Measurements from ENCODE around the gene KIF17.

DNA sequence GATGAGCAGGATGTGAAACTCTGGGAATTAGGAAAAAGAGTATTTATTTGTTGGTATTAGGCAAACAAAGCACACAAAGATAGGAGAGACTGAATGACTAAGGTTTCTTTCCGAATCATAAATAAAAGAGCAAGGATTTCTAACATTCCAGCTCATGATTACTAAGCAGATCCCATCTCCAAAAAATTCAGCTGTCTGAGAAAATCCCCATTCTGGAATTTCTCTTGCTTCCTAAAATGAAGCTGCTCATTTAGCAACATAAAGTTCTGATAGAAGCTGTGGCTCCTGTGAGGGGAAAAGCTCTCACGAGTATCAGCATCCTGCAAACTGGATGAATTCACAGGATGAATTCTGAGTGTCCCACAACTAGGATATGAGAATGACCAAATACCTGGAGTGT, 21.4 kb upstream of the KIF17 start:
- TF ChIP-seq EZH2 (IDR thresholded peaks at IDR 0.05) (no peak), SIN3A (IDR thresholded peaks at IDR 0.05; ENCODE audit: low read depth) (no peak)
- TF ChIP-seq, protein P1, sequence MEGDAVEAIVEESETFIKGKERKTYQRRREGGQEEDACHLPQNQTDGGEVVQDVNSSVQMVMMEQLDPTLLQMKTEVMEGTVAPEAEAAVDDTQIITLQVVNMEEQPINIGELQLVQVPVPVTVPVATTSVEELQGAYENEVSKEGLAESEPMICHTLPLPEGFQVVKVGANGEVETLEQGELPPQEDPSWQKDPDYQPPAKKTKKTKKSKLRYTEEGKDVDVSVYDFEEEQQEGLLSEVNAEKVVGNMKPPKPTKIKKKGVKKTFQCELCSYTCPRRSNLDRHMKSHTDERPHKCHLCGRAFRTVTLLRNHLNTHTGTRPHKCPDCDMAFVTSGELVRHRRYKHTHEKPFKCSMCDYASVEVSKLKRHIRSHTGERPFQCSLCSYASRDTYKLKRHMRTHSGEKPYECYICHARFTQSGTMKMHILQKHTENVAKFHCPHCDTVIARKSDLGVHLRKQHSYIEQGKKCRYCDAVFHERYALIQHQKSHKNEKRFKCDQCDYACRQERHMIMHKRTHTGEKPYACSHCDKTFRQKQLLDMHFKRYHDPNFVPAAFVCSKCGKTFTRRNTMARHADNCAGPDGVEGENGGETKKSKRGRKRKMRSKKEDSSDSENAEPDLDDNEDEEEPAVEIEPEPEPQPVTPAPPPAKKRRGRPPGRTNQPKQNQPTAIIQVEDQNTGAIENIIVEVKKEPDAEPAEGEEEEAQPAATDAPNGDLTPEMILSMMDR (IDR thresholded peaks at IDR 0.05 in 2 of 3, conservative IDR thresholded peaks at IDR 0.05 in 1 of 3; ENCODE audit: borderline replicate concordance in 1 of 3, insufficient read depth in 1 of 3, low read depth in 2 of 3, low read length in 2 of 3), result no peak

All from HCT116 (cell line).